Measurements from ENCODE around the gene HCFC1R1. TPM values are rescaled to one million over a fixed set of nuclear protein-coding genes. Genes with fewer than 3 reads are reported as not detected.

HCFC1R1 gene
- total and polyA plus RNA-seq, 4 donors: 10.9 to 138 (median 45.7) TPM

DNA sequence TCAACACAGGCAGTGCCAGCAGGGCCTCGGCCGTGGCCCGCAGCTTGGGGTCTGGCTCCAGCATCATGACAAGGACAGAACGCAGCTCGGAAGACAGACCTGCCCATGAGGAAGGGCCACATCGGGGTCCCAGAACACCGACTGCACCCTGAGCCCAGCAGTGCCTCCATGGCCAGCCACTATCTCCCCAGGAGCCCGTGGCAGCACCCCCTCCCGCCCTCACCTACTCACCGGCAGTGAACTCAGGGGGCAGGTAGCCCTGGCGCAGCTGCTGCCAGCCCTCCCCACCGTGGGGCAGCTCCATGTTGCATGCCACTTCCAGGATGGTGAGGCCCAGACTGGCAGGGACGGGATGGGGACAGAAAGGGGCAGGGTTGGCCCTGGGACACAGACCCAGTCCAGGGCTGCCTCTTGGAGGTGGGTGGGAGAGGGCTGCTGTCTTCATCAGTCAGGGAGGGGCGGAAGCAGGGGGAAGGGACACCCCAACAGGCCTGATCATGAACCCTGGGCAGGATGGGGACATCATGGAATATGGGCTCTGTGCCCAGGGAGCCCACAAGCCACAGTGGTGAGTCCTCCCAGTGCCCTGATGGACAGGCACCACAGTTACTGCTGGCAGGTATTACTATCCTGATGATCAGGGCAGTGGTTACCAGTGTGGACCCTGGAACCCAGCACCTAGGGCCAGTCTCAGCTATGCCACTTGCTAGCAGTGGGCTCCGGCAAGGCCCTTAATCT lies 49.3 kb downstream of the HCFC1R1 start:
- H3K36me3 ChIP-seq (ENCODE audit: control insufficient read depth in 4 of 4, insufficient read depth in 4 of 4, low read length in 4 of 4): no peaks in the 10 kb centered on the region
- H3K9ac ChIP-seq (ENCODE audit: insufficient read depth in 1 of 2, low read length in 2 of 2): no peak overlapping the region
- H3K9me3 ChIP-seq (ENCODE audit: control insufficient read depth in 4 of 4, insufficient read depth in 3 of 4, low read length in 3 of 4): no peaks in the 10 kb centered on the region
- WGBS, 2 donors: 93 to 94% methylated on average over 13 to 15 of the region's 15 CpGs
- no peaks in the 10 kb centered on the region for H3K27me3 ChIP-seq (ENCODE audit: control insufficient read depth in 3 of 3, insufficient read depth in 3 of 3, low read length in 2 of 3)
- H3K27ac ChIP-seq (ENCODE audit: low read depth in 1 of 2, low read length in 1 of 2): no peak overlapping the region
- TF ChIP-seq, protein P1, sequence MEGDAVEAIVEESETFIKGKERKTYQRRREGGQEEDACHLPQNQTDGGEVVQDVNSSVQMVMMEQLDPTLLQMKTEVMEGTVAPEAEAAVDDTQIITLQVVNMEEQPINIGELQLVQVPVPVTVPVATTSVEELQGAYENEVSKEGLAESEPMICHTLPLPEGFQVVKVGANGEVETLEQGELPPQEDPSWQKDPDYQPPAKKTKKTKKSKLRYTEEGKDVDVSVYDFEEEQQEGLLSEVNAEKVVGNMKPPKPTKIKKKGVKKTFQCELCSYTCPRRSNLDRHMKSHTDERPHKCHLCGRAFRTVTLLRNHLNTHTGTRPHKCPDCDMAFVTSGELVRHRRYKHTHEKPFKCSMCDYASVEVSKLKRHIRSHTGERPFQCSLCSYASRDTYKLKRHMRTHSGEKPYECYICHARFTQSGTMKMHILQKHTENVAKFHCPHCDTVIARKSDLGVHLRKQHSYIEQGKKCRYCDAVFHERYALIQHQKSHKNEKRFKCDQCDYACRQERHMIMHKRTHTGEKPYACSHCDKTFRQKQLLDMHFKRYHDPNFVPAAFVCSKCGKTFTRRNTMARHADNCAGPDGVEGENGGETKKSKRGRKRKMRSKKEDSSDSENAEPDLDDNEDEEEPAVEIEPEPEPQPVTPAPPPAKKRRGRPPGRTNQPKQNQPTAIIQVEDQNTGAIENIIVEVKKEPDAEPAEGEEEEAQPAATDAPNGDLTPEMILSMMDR (IDR thresholded peaks at IDR 0.05; ENCODE audit: control extremely low read depth, extremely low read depth): no peak
- ATAC-seq (ENCODE audit: insufficient read depth, low FRiP score) (no peak), DNase-seq (no peak)
- H3K4me1 ChIP-seq (ENCODE audit: control insufficient read depth in 5 of 5, insufficient read depth in 5 of 5, low read length in 5 of 5): peaks cover 0 to 43% (median 8%) of the 10 kb centered on the region in 5 donors
- H3K4me3 ChIP-seq: no peak overlapping the region

DNA sequence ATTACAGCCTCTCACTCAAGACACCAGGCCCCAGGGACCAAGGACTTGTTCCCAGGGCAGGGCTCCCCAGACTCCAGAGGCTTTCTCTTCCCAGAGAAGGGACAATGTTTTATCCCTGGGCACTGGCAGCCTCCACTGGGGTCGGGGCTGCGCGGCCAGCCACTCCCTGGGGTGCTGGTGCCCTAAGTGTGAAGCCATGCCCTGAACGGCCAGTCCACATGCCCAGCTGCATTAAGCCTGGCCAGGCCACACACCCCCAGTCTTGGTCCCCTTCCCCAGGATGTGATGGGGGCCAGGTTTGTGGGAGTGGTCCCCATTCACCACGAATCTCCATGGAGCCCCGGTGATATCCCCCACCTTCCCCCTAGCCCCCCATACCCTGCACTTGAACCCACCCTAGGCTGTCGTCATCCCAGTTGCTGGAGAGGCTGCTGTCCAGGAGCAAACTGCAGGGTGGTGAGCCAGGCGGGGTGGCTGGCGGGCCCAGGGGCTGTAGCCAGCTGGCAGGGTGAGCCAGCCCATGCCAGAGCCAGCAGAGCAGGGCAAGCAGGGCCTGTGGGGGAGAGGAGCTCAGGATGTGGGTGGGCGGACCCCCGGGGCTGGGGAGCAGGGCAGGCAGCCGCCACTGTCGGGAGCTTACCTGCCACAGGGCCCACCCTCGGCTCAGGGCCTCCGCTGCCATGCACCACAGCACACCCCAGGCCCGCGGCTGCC lies 50.0 kb downstream of the HCFC1R1 start:
- WGBS, 2 donors: 91 to 95% methylated on average over 17 of the region's 17 CpGs
- H3K9ac ChIP-seq (ENCODE audit: insufficient read depth in 1 of 2, low read length in 2 of 2): no peak overlapping the region
- H3K4me1 ChIP-seq (ENCODE audit: control insufficient read depth in 5 of 5, insufficient read depth in 5 of 5, low read length in 5 of 5): peaks cover 0 to 40% (median 8%) of the 10 kb centered on the region in 5 donors
- H3K36me3 ChIP-seq (ENCODE audit: control insufficient read depth in 4 of 4, insufficient read depth in 4 of 4, low read length in 4 of 4): no peaks in the 10 kb centered on the region
- no peak overlapping the region for H3K27ac ChIP-seq (ENCODE audit: low read depth in 1 of 2, low read length in 1 of 2)
- no peaks in the 10 kb centered on the region for H3K9me3 ChIP-seq (ENCODE audit: control insufficient read depth in 4 of 4, insufficient read depth in 3 of 4, low read length in 3 of 4)
- H3K4me3 ChIP-seq: no peak overlapping the region
- DNase-seq: no peak
- TF ChIP-seq, protein P1 (IDR thresholded peaks at IDR 0.05; ENCODE audit: control extremely low read depth, extremely low read depth): no peak
- no peaks in the 10 kb centered on the region for H3K27me3 ChIP-seq (ENCODE audit: control insufficient read depth in 3 of 3, insufficient read depth in 3 of 3, low read length in 2 of 3)
- ATAC-seq (ENCODE audit: insufficient read depth, low FRiP score): no peak

DNA sequence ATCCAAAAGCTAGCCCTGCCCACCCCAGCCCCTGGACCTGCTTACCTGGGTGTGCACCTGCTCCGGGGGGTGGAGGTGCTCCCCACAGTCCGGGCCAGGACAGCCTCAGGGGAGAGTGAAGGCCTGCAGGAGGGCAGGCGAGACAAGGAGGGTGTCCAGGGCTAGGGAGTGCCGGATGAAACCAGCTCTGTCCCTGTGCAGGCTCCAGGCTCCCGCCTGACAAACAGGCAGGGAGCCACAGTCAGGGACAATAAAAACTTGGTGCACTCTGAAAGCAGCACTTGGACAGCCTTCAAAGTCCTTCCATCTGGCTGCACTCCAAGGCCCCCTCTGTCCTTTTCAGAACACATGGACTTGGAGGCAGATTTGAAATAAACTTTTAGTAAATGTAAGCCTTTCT lies 50.6 kb downstream of the HCFC1R1 start:
- Histone ChIP-seq H3K36me3 (ENCODE audit: control insufficient read depth in 4 of 4, insufficient read depth in 4 of 4, low read length in 4 of 4) (no peaks in the 10 kb centered on the region), H3K27me3 (ENCODE audit: control insufficient read depth in 3 of 3, insufficient read depth in 3 of 3, low read length in 2 of 3) (peaks cover 0 to 5% (median 3%) of the 10 kb centered on the region in 3 donors), H3K27ac (ENCODE audit: low read depth in 1 of 2, low read length in 1 of 2) (no peak overlapping the region), H3K9me3 (ENCODE audit: control insufficient read depth in 4 of 4, insufficient read depth in 3 of 4, low read length in 3 of 4) (no peaks in the 10 kb centered on the region), H3K4me1 (ENCODE audit: control insufficient read depth in 5 of 5, insufficient read depth in 5 of 5, low read length in 5 of 5) (peaks cover 0 to 43% (median 10%) of the 10 kb centered on the region in 5 donors), H3K4me3 (no peak overlapping the region), H3K9ac (ENCODE audit: insufficient read depth in 1 of 2, low read length in 2 of 2) (no peak overlapping the region)
- ATAC-seq (ENCODE audit: insufficient read depth, low FRiP score) (no peak), DNase-seq (peak; percentile 87 to 94 (median 89))
- TF ChIP-seq, protein P1 (IDR thresholded peaks at IDR 0.05; ENCODE audit: control extremely low read depth, extremely low read depth): no peak
- 87 to 92% methylated on average over 5 of the region's 5 CpGs for WGBS, 2 donors

Small RNA genes lying within 50 kb of the gene (small RNA-seq; reads per million reads assigned to genes)
- not detected for gene LINC00514 (ENCODE audit: low replicate concordance)

Other genes with a start within 250 kb of the HCFC1R1 start
- 100 to 1,000 TPM in 1 of 2 donors, 10 to 100 TPM in 1; 87.0 to 285 TPM for gene ELOB, start 246.7 kb downstream of the HCFC1R1 start, total RNA-seq
- gene ELOB, start 246.7 kb downstream of the HCFC1R1 start, polyA plus RNA-seq: 100 to 1,000 TPM; 408 to 740 TPM
- gene PRSS33, start 236.4 kb downstream of the HCFC1R1 start, total RNA-seq: under 1 TPM in 1 of 2 donors, not detected in 1; 0.12 TPM
- gene PRSS33, start 236.4 kb downstream of the HCFC1R1 start, polyA plus RNA-seq: under 1 TPM in 1 of 2 donors, not detected in 1; 0.08 TPM
- not detected for gene PRSS41, start 225.5 kb downstream of the HCFC1R1 start, total RNA-seq
- not detected for gene PRSS41, start 225.5 kb downstream of the HCFC1R1 start, polyA plus RNA-seq
- 1 to 10 TPM in 1 of 2 donors, not detected in 1; 7.9 TPM for gene PRSS21, start 206.7 kb downstream of the HCFC1R1 start, total RNA-seq
- gene PRSS21, start 206.7 kb downstream of the HCFC1R1 start, polyA plus RNA-seq: 1 to 10 TPM in 1 of 2 donors, under 1 TPM in 1; 0.77 to 4.2 TPM
- 1 to 10 TPM; 4.7 to 6.1 TPM for gene ZG16B, start 193.6 kb downstream of the HCFC1R1 start, total RNA-seq
- gene ZG16B, start 193.6 kb downstream of the HCFC1R1 start, polyA plus RNA-seq: 1 to 10 TPM; 2.1 to 3.9 TPM
- 10 to 100 TPM; 11.5 to 34.1 TPM for gene PRSS22, start 165.8 kb downstream of the HCFC1R1 start, total RNA-seq
- 10 to 100 TPM; 27.3 to 30.1 TPM for gene PRSS22, start 165.8 kb downstream of the HCFC1R1 start, polyA plus RNA-seq
- gene FLYWCH2, start 140.7 kb downstream of the HCFC1R1 start, total RNA-seq: 10 to 100 TPM; 26.7 to 38.0 TPM
- 10 to 100 TPM; 40.4 to 40.6 TPM for gene FLYWCH2, start 140.7 kb downstream of the HCFC1R1 start, polyA plus RNA-seq
- gene FLYWCH1, start 112.0 kb downstream of the HCFC1R1 start, total RNA-seq: 10 to 100 TPM; 15.0 to 34.3 TPM
- 10 to 100 TPM; 13.3 to 27.7 TPM for gene FLYWCH1, start 112.0 kb downstream of the HCFC1R1 start, polyA plus RNA-seq
- under 1 TPM in 1 of 2 donors, not detected in 1; 0.15 TPM for gene KREMEN2, start 59.7 kb downstream of the HCFC1R1 start, total RNA-seq
- under 1 TPM; 0.06 to 0.14 TPM for gene KREMEN2, start 59.7 kb downstream of the HCFC1R1 start, polyA plus RNA-seq
- gene PAQR4, start 54.6 kb downstream of the HCFC1R1 start, total RNA-seq: 10 to 100 TPM in 1 of 2 donors, 1 to 10 TPM in 1; 4.0 to 21.3 TPM
- 10 to 100 TPM; 10.6 to 15.6 TPM for gene PAQR4, start 54.6 kb downstream of the HCFC1R1 start, polyA plus RNA-seq
- 1 to 10 TPM; 2.9 to 5.9 TPM for gene PKMYT1, start 43.5 kb downstream of the HCFC1R1 start, total RNA-seq
- gene PKMYT1, start 43.5 kb downstream of the HCFC1R1 start, polyA plus RNA-seq: 1 to 10 TPM; 4.6 to 9.4 TPM
- 1 to 10 TPM; 1.5 to 5.3 TPM for gene CLDN9, start 11.0 kb downstream of the HCFC1R1 start, total RNA-seq
- gene CLDN9, start 11.0 kb downstream of the HCFC1R1 start, polyA plus RNA-seq: under 1 TPM; 0.91 to 0.98 TPM
- gene CLDN6, start 5.8 kb downstream of the HCFC1R1 start, total RNA-seq: 1 to 10 TPM in 1 of 2 donors, under 1 TPM in 1; 0.92 to 7.1 TPM
- gene CLDN6, start 5.8 kb downstream of the HCFC1R1 start, polyA plus RNA-seq: under 1 TPM in 1 of 2 donors, not detected in 1; 0.10 TPM
- 100 to 1,000 TPM in 1 of 2 donors, 10 to 100 TPM in 1; 19.1 to 107 TPM for gene TNFRSF12A, start 3.6 kb downstream of the HCFC1R1 start, total RNA-seq
- 100 to 1,000 TPM; 132 to 192 TPM for gene TNFRSF12A, start 3.6 kb downstream of the HCFC1R1 start, polyA plus RNA-seq
- gene THOC6, start 93 bp upstream of the HCFC1R1 start, total RNA-seq: 10 to 100 TPM; 12.7 to 39.9 TPM
- gene THOC6, start 93 bp upstream of the HCFC1R1 start, polyA plus RNA-seq: 10 to 100 TPM; 40.0 to 58.3 TPM
- 10 to 100 TPM; 15.9 to 24.4 TPM for gene BICDL2, start 13.0 kb upstream of the HCFC1R1 start, total RNA-seq
- 10 to 100 TPM; 12.7 to 17.1 TPM for gene BICDL2, start 13.0 kb upstream of the HCFC1R1 start, polyA plus RNA-seq
- 10 to 100 TPM in 1 of 2 donors, 1 to 10 TPM in 1; 4.2 to 34.9 TPM for gene MMP25, start 22.6 kb upstream of the HCFC1R1 start, total RNA-seq
- 10 to 100 TPM in 1 of 2 donors, 1 to 10 TPM in 1; 6.2 to 94.4 TPM for gene MMP25, start 22.6 kb upstream of the HCFC1R1 start, polyA plus RNA-seq
- 100 to 1,000 TPM in 1 of 2 donors, 10 to 100 TPM in 1; 83.7 to 153 TPM for gene IL32, start 41.7 kb upstream of the HCFC1R1 start, total RNA-seq
- gene IL32, start 41.7 kb upstream of the HCFC1R1 start, polyA plus RNA-seq: 100 to 1,000 TPM; 247 to 275 TPM
- gene ZSCAN10, start 75.4 kb upstream of the HCFC1R1 start, total RNA-seq: under 1 TPM in 1 of 2 donors, not detected in 1; 0.21 TPM
- under 1 TPM in 1 of 2 donors, not detected in 1; 0.02 TPM for gene ZSCAN10, start 75.4 kb upstream of the HCFC1R1 start, polyA plus RNA-seq
- gene ZNF205, start 88.6 kb upstream of the HCFC1R1 start, total RNA-seq: 10 to 100 TPM in 1 of 2 donors, 1 to 10 TPM in 1; 9.8 to 12.7 TPM
- gene ZNF205, start 88.6 kb upstream of the HCFC1R1 start, polyA plus RNA-seq: 10 to 100 TPM; 10.2 to 33.0 TPM
- 10 to 100 TPM; 12.8 to 13.1 TPM for gene ZNF213, start 111.1 kb upstream of the HCFC1R1 start, total RNA-seq
- gene ZNF213, start 111.1 kb upstream of the HCFC1R1 start, polyA plus RNA-seq: 10 to 100 TPM in 1 of 2 donors, 1 to 10 TPM in 1; 7.8 to 10.3 TPM
- gene OR1F1, start 164.3 kb upstream of the HCFC1R1 start, total RNA-seq: not detected
- not detected for gene OR1F1, start 164.3 kb upstream of the HCFC1R1 start, polyA plus RNA-seq
- 1 to 10 TPM; 6.5 to 7.8 TPM for gene ZNF200, start 211.2 kb upstream of the HCFC1R1 start, total RNA-seq
- 1 to 10 TPM; 4.3 to 6.4 TPM for gene ZNF200, start 211.2 kb upstream of the HCFC1R1 start, polyA plus RNA-seq
- gene MEFV, start 232.7 kb upstream of the HCFC1R1 start, total RNA-seq: 10 to 100 TPM in 1 of 2 donors, 1 to 10 TPM in 1; 4.8 to 11.3 TPM
- gene MEFV, start 232.7 kb upstream of the HCFC1R1 start, polyA plus RNA-seq: 10 to 100 TPM in 1 of 2 donors, 1 to 10 TPM in 1; 1.3 to 21.7 TPM